BJ (cell line): Measurements from ENCODE around the gene TM4SF4. TPM values are rescaled to one million over a fixed set of nuclear protein-coding genes. Genes with fewer than 3 reads are reported as not detected.

ENCODE experiments used
- CTCF ChIA-PET: fragments of 350-600 bp; formaldehyde crosslinking; extraction: SDS; loops from one replicate; lab custom pipeline; 2021; ENCODE audit warnings: antibody characterized with exemption, inconsistent platforms; lab: Yijun Ruan, JAX
- POLR2A ChIA-PET: fragments of 300-600 bp; sonication (Branson Sonifier 250); formaldehyde crosslinking; extraction: SDS; loops from one replicate; lab custom pipeline; 2021; ENCODE audit warnings: antibody characterized with exemption; lab: Charles Lee
- DNase-seq: peaks from one replicate; pipeline ENCODE4 v3.0.0-alpha.2; 2011; ENCODE audit warnings: low read depth
- H3K27me3 ChIP-seq: 2 replicates; pipeline ENCODE4 v1.6.0; 2011; ENCODE audit warnings: low read length; ENCODE audit not compliant: control insufficient read depth, insufficient read depth
- H3K36me3 ChIP-seq: 2 replicates; pipeline ENCODE4 v1.5.1; 2011; ENCODE audit warnings: low read length; ENCODE audit not compliant: control insufficient read depth, insufficient read depth
- H3K4me3 ChIP-seq: 2 replicates; pipeline ENCODE4 v1.5.1; 2011; ENCODE audit warnings: low read depth, mild to moderate bottlenecking, control low read depth, low read length
- CTCF ChIP-seq: IDR thresholded peaks from 2 replicates; pipeline ENCODE4 v1.5.1; 2011; ENCODE audit warnings: low read depth, mild to moderate bottlenecking, control low read depth, inconsistent platforms, low read length, moderate library complexity; ENCODE audit not compliant: insufficient read depth
- polyA plus RNA-seq: library from polyadenylated mRNA; depleted of rRNA; stranded (reverse); fragments of >200 nt; gene quantifications from 2 replicates; pipeline ENCODE4 v1.2.3, GENCODE V29; 2011

The TM4SF4 gene
- polyA plus RNA-seq, 1 experiment = 0.42 TPM

- ChIA-PET CTCF (interaction anchor here (0.7 to 1.9 kb wide), 8 partner anchors 23 to 299 kb away, joined by 3 to 10 read pairs (median 4); no protein-coding TSS in a partner anchor), POLR2A (no interaction called here)
- TF ChIP-seq CTCF = no peak
- DNase-seq = no peak
- no peaks in the 10 kb centered on the region for H3K36me3 ChIP-seq
- H3K27me3 ChIP-seq = no peaks in the 10 kb centered on the region
- H3K4me3 ChIP-seq = no peak overlapping the region
Measured at GRCh38 chr3:149509526-149509925, 35.0 kb downstream of the TM4SF4 start.

- POLR2A ChIA-PET = no interaction called here
- no peak for DNase-seq
- Histone ChIP-seq H3K4me3 (no peak overlapping the region), H3K27me3 (no peaks in the 10 kb centered on the region), H3K36me3 (no peaks in the 10 kb centered on the region)
- no peak for TF ChIP-seq CTCF
- CTCF ChIA-PET = interaction anchor here (0.7 to 1.9 kb wide), 6 partner anchors 8 to 299 kb away, joined by 3 to 9 read pairs (median 4); no protein-coding TSS in a partner anchor
Measured at GRCh38 chr3:149510480-149510879, 36.0 kb downstream of the TM4SF4 start.

- POLR2A ChIA-PET = no interaction called here
- CTCF ChIA-PET = interaction anchor here (0.6 to 2.7 kb wide), 11 partner anchors 9 to 496 kb away, joined by 3 to 15 read pairs (median 4); no protein-coding TSS in a partner anchor
- no peak for TF ChIP-seq CTCF
- DNase-seq = no peak
- no peaks in the 10 kb centered on the region for H3K36me3 ChIP-seq
- H3K4me3 ChIP-seq = no peak overlapping the region
- H3K27me3 ChIP-seq = no peaks in the 10 kb centered on the region
Measured at GRCh38 chr3:149511040-149511626, 36.6 kb downstream of the TM4SF4 start.

GRCh38 chr3:149512073-149512782, 37.7 kb downstream of the TM4SF4 start:
- Histone ChIP-seq H3K27me3 (no peaks in the 10 kb centered on the region), H3K4me3 (no peak overlapping the region), H3K36me3 (no peaks in the 10 kb centered on the region)
- peak; percentile 86 for TF ChIP-seq CTCF
- DNase-seq = no peak
- POLR2A ChIA-PET = no interaction called here
- CTCF ChIA-PET = interaction anchor here (0.6 to 3.6 kb wide), 24 partner anchors 11 to 498 kb away, joined by 3 to 24 read pairs (median 4); partner anchors contain the start of gene COMMD2

- TF ChIP-seq CTCF = no peak
- POLR2A ChIA-PET = interaction anchor here (0.6 kb wide), 1 partner anchor 385 kb away, joined by 3 read pairs; the partner anchor contains the start of gene HPS3
- Histone ChIP-seq H3K4me3 (no peak overlapping the region), H3K36me3 (peaks cover 3% of the 10 kb centered on the region), H3K27me3 (no peaks in the 10 kb centered on the region)
- CTCF ChIA-PET = interaction anchor here (0.6 to 3.6 kb wide), 11 partner anchors 13 to 294 kb away, joined by 3 to 24 read pairs (median 4); partner anchors contain the start of gene COMMD2
- DNase-seq = no peak
Measured at GRCh38 chr3:149514471-149514870, 40.0 kb downstream of the TM4SF4 start.
